Bronchial epithelial cell (primary cell): ENCODE results near the gene FZD10. TPM values are rescaled to one million over a fixed set of nuclear protein-coding genes. Genes with fewer than 3 reads are reported as not detected.
A peak's percentile ranks its signal among the peaks of the same experiment; 100 is the strongest.

Experiments
- DNase-seq: peaks from one replicate; pipeline ENCODE4 v3.0.0-alpha.2; 2010; ENCODE audit warnings: low read depth
- FAIRE-seq: peaks from 2 replicates; lab custom pipeline; 2011; peaks lifted over from hg19 to GRCh38; lab: Jason Lieb, UNC
- H3K27me3 ChIP-seq: 2 replicates; pipeline ENCODE4 v1.5.1; 2011; ENCODE audit warnings: low read length; ENCODE audit not compliant: control insufficient read depth, insufficient read depth
- H3K36me3 ChIP-seq: 2 replicates; pipeline ENCODE4 v1.5.1; 2011; ENCODE audit warnings: low read length; ENCODE audit not compliant: control insufficient read depth, insufficient read depth
- H3K4me3 ChIP-seq: 2 replicates; pipeline ENCODE4 v1.5.1; 2011; ENCODE audit warnings: mild to moderate bottlenecking, low read depth, low read length, control low read depth
- total RNA-seq: library from RNA; depleted of rRNA; stranded (reverse); fragments of >200 nt; gene quantifications from 2 replicates; pipeline ENCODE4 v1.2.1, GENCODE V29; 2014
- TF ChIP-seq, protein P1 (sequence below): IDR thresholded peaks from 2 replicates; pipeline ENCODE4 v1.5.1; 2011; ENCODE audit warnings: mild to moderate bottlenecking, moderate library complexity, low read length, control low read depth, inconsistent platforms; ENCODE audit not compliant: insufficient read depth, severe bottlenecking

FZD10 gene
- total RNA-seq, 1 donor from 2014 or later = 0.26 TPM

DNA sequence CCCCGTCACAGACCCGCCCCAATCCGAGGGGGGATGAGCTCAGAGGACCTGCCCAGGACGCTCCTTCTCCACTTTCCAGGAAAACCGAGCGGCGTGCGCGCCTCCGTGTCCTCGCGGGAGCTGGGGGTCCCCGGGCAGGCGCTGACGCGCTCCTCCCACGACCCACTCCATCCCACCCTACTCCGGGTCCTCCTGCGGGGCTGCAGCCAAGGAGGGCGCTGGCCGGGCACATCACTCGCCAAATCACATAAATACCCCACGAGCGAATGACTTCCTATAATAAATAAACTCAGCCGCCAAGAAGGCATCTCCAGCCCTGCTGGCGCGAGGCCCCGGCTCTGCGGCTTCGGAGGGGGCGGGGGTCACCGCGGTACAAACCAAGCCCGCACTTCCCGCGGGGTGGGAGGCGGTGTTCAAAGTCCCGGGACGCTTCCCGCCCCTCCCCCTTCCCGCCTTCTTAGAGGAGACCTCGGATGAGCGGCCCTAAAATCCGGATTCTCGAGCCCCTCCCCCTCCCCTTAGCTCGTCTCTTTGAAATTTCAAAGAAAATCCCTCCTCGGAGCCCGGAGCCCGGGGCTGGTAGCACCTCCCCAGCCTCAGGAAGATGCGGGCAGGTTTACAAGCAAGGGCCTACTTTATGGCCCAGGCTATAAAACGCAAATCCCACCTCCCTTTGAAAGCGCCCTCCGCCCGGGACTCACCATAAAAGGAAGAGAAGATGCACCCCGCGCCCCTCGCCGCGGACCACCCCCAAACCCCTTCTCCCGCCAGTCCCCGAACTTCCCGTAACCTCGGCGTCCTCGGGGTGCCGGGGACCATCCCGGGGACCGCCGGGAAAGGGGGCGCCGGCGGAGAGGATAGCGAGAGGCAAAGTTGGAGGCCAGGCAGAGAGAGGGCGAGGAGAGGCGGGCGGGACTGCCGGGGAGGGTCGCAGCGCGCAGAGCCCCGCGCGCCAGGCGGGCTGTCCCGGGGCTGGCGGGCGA is 712 bp upstream of the FZD10 start:
- TF ChIP-seq, protein P1, sequence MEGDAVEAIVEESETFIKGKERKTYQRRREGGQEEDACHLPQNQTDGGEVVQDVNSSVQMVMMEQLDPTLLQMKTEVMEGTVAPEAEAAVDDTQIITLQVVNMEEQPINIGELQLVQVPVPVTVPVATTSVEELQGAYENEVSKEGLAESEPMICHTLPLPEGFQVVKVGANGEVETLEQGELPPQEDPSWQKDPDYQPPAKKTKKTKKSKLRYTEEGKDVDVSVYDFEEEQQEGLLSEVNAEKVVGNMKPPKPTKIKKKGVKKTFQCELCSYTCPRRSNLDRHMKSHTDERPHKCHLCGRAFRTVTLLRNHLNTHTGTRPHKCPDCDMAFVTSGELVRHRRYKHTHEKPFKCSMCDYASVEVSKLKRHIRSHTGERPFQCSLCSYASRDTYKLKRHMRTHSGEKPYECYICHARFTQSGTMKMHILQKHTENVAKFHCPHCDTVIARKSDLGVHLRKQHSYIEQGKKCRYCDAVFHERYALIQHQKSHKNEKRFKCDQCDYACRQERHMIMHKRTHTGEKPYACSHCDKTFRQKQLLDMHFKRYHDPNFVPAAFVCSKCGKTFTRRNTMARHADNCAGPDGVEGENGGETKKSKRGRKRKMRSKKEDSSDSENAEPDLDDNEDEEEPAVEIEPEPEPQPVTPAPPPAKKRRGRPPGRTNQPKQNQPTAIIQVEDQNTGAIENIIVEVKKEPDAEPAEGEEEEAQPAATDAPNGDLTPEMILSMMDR = no peak
- Histone ChIP-seq H3K4me3 (peak overlapping the region; percentile 35), H3K36me3 (no peaks in the 10 kb centered on the region), H3K27me3 (peaks cover 33% of the 10 kb centered on the region)
- FAIRE-seq (no peak), DNase-seq (no peak)

DNA sequence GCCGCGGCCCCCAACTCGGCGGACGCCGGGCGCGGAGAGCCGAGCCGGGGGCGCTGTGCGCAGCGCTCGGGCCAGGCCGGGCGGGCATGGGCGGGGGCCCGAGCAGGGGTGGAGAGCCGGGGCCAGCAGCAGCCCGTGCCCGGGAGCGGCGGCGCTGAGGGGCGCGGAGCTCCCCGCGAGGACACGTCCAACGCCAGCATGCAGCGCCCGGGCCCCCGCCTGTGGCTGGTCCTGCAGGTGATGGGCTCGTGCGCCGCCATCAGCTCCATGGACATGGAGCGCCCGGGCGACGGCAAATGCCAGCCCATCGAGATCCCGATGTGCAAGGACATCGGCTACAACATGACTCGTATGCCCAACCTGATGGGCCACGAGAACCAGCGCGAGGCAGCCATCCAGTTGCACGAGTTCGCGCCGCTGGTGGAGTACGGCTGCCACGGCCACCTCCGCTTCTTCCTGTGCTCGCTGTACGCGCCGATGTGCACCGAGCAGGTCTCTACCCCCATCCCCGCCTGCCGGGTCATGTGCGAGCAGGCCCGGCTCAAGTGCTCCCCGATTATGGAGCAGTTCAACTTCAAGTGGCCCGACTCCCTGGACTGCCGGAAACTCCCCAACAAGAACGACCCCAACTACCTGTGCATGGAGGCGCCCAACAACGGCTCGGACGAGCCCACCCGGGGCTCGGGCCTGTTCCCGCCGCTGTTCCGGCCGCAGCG is 639 bp downstream of the FZD10 start:
- Histone ChIP-seq H3K27me3 (peaks cover 32% of the 10 kb centered on the region), H3K4me3 (peak overlapping the region; percentile 35), H3K36me3 (no peaks in the 10 kb centered on the region)
- FAIRE-seq = no peak
- TF ChIP-seq, protein P1 = no peak
- DNase-seq = no peak

DNA sequence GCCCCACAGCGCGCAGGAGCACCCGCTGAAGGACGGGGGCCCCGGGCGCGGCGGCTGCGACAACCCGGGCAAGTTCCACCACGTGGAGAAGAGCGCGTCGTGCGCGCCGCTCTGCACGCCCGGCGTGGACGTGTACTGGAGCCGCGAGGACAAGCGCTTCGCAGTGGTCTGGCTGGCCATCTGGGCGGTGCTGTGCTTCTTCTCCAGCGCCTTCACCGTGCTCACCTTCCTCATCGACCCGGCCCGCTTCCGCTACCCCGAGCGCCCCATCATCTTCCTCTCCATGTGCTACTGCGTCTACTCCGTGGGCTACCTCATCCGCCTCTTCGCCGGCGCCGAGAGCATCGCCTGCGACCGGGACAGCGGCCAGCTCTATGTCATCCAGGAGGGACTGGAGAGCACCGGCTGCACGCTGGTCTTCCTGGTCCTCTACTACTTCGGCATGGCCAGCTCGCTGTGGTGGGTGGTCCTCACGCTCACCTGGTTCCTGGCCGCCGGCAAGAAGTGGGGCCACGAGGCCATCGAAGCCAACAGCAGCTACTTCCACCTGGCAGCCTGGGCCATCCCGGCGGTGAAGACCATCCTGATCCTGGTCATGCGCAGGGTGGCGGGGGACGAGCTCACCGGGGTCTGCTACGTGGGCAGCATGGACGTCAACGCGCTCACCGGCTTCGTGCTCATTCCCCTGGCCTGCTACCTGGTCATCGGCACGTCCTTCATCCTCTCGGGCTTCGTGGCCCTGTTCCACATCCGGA is 1.4 kb downstream of the FZD10 start:
- no peaks in the 10 kb centered on the region for H3K36me3 ChIP-seq
- FAIRE-seq (no peak), DNase-seq (no peak)
- TF ChIP-seq, protein P1 = no peak
- H3K4me3 ChIP-seq = no peak overlapping the region
- peaks cover 27% of the 10 kb centered on the region for H3K27me3 ChIP-seq

DNA sequence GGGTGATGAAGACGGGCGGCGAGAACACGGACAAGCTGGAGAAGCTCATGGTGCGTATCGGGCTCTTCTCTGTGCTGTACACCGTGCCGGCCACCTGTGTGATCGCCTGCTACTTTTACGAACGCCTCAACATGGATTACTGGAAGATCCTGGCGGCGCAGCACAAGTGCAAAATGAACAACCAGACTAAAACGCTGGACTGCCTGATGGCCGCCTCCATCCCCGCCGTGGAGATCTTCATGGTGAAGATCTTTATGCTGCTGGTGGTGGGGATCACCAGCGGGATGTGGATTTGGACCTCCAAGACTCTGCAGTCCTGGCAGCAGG is 1.9 kb downstream of the FZD10 start:
- TF ChIP-seq, protein P1 = no peak
- H3K36me3 ChIP-seq = no peaks in the 10 kb centered on the region
- H3K4me3 ChIP-seq = no peak overlapping the region
- FAIRE-seq (no peak), DNase-seq (no peak)
- peaks cover 26% of the 10 kb centered on the region for H3K27me3 ChIP-seq

DNA sequence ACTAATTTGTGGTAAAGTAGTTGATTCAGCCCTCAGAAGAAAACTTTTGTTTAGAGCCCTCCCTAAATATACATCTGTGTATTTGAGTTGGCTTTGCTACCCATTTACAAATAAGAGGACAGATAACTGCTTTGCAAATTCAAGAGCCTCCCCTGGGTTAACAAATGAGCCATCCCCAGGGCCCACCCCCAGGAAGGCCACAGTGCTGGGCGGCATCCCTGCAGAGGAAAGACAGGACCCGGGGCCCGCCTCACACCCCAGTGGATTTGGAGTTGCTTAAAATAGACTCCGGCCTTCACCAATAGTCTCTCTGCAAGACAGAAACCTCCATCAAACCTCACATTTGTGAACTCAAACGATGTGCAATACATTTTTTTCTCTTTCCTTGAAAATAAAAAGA is 2.7 kb downstream of the FZD10 start:
- DNase-seq (no peak), FAIRE-seq (no peak)
- Histone ChIP-seq H3K36me3 (no peaks in the 10 kb centered on the region), H3K27me3 (peaks cover 27% of the 10 kb centered on the region), H3K4me3 (no peak overlapping the region)
- TF ChIP-seq, protein P1 = no peak
